ENCODE results near the gene ELMO3.

The ELMO3 gene

GRCh38 chr16:67158637-67159600, 40.0 kb upstream of the ELMO3 start:
- Histone ChIP-seq H3K4me2 (ENCODE audit: low read length) (peak overlapping the region; percentile 55), H2BK5ac (ENCODE audit: low read length) (no peak overlapping the region), H3K36me3 (ENCODE audit: control insufficient read depth, insufficient read depth, low read length) (no peaks in the 10 kb centered on the region), H3K23ac (ENCODE audit: low read length) (no peak overlapping the region), H4K8ac (ENCODE audit: low read depth, low read length) (no peak overlapping the region), H3K9ac (ENCODE audit: low read length) (peak overlapping the region; percentile 65), H3K27ac (ENCODE audit: low read depth, low read length) (no peak overlapping the region), H4K5ac (ENCODE audit: low read length) (no peak overlapping the region), H2AK5ac (ENCODE audit: low read length) (no peak overlapping the region), H2BK120ac (ENCODE audit: low read depth, low read length) (no peak overlapping the region), H2BK15ac (replicated peaks; ENCODE audit: low read depth) (no peak overlapping the region), H3K79me1 (ENCODE audit: low read length) (no peaks in the 10 kb centered on the region), H3K4me3 (ENCODE audit: low read length) (peak overlapping the region; percentile 37), H3K4ac (ENCODE audit: low read depth, low read length) (no peak overlapping the region), H3K56ac (ENCODE audit: low read length) (peak overlapping the region; percentile 80), H3K27me3 (ENCODE audit: insufficient read depth, low read length, poor library complexity) (peaks cover 61% of the 10 kb centered on the region), H3K4me1 (ENCODE audit: control insufficient read depth, low read depth, low read length) (no peaks in the 10 kb centered on the region), H3K18ac (ENCODE audit: low read length) (no peak overlapping the region), H3K79me2 (ENCODE audit: control insufficient read depth, insufficient read depth, low read length) (no peaks in the 10 kb centered on the region)
- no CpG with 5 or more reads among the region's 34 CpGs for WGBS (ENCODE audit: extremely low coverage, insufficient coverage, low lambda C conversion rate)
- DNase-seq = peak; percentile 32

- no peak overlapping the region for H4K5ac ChIP-seq (ENCODE audit: low read length)
- no peak overlapping the region for H2BK15ac ChIP-seq (replicated peaks; ENCODE audit: low read depth)
- no peak overlapping the region for H4K8ac ChIP-seq (ENCODE audit: low read depth, low read length)
- H3K56ac ChIP-seq (ENCODE audit: low read length) = no peak overlapping the region
- no peaks in the 10 kb centered on the region for H3K4me1 ChIP-seq (ENCODE audit: control insufficient read depth, low read depth, low read length)
- no peak overlapping the region for H3K4ac ChIP-seq (ENCODE audit: low read depth, low read length)
- WGBS (ENCODE audit: extremely low coverage, insufficient coverage, low lambda C conversion rate) = no CpG with 5 or more reads among the region's 25 CpGs
- peak; percentile 34 for DNase-seq
- H3K79me2 ChIP-seq (ENCODE audit: control insufficient read depth, insufficient read depth, low read length) = no peaks in the 10 kb centered on the region
- no peak overlapping the region for H3K9ac ChIP-seq (ENCODE audit: low read length)
- no peak overlapping the region for H3K18ac ChIP-seq (ENCODE audit: low read length)
- no peak overlapping the region for H3K4me2 ChIP-seq (ENCODE audit: low read length)
- no peak overlapping the region for H3K27ac ChIP-seq (ENCODE audit: low read depth, low read length)
- H3K27me3 ChIP-seq (ENCODE audit: insufficient read depth, low read length, poor library complexity) = peaks cover 65% of the 10 kb centered on the region
- no peak overlapping the region for H3K23ac ChIP-seq (ENCODE audit: low read length)
- H2AK5ac ChIP-seq (ENCODE audit: low read length) = no peak overlapping the region
- H2BK5ac ChIP-seq (ENCODE audit: low read length) = no peak overlapping the region
- no peaks in the 10 kb centered on the region for H3K36me3 ChIP-seq (ENCODE audit: control insufficient read depth, insufficient read depth, low read length)
- no peak overlapping the region for H3K4me3 ChIP-seq (ENCODE audit: low read length)
- no peak overlapping the region for H2BK120ac ChIP-seq (ENCODE audit: low read depth, low read length)
- no peaks in the 10 kb centered on the region for H3K79me1 ChIP-seq (ENCODE audit: low read length)
These were observed 37.3 kb upstream of the ELMO3 start for GRCh38 chr16:67161595-67162058.

- no CpG with 5 or more reads among the region's 44 CpGs for WGBS (ENCODE audit: extremely low coverage, insufficient coverage, low lambda C conversion rate)
- H4K8ac ChIP-seq (ENCODE audit: low read depth, low read length) = no peak overlapping the region
These were observed 36.3 kb upstream of the ELMO3 start for GRCh38 chr16:67162506-67163163.

GRCh38 chr16:67163164-67163998, 35.5 kb upstream of the ELMO3 start:
- no peak overlapping the region for H3K4me3 ChIP-seq (ENCODE audit: low read length)
- DNase-seq = peak; percentile 60
- H4K8ac ChIP-seq (ENCODE audit: low read depth, low read length) = no peak overlapping the region
- WGBS (ENCODE audit: extremely low coverage, insufficient coverage, low lambda C conversion rate) = no CpG with 5 or more reads among the region's 99 CpGs
- no peak overlapping the region for H2BK120ac ChIP-seq (ENCODE audit: low read depth, low read length)
- no peaks in the 10 kb centered on the region for H3K36me3 ChIP-seq (ENCODE audit: control insufficient read depth, insufficient read depth, low read length)
- H3K18ac ChIP-seq (ENCODE audit: low read length) = no peak overlapping the region
- H3K23ac ChIP-seq (ENCODE audit: low read length) = peak overlapping the region; percentile 45
- no peaks in the 10 kb centered on the region for H3K79me1 ChIP-seq (ENCODE audit: low read length)
- no peak overlapping the region for H3K4ac ChIP-seq (ENCODE audit: low read depth, low read length)
- H3K27me3 ChIP-seq (ENCODE audit: insufficient read depth, low read length, poor library complexity) = peaks cover 66% of the 10 kb centered on the region
- no peak overlapping the region for H2BK5ac ChIP-seq (ENCODE audit: low read length)
- no peaks in the 10 kb centered on the region for H3K79me2 ChIP-seq (ENCODE audit: control insufficient read depth, insufficient read depth, low read length)
- no peak overlapping the region for H2AK5ac ChIP-seq (ENCODE audit: low read length)
- no peaks in the 10 kb centered on the region for H3K4me1 ChIP-seq (ENCODE audit: control insufficient read depth, low read depth, low read length)
- no peak overlapping the region for H4K5ac ChIP-seq (ENCODE audit: low read length)
- H3K4me2 ChIP-seq (ENCODE audit: low read length) = peak overlapping the region; percentile 78
- H3K27ac ChIP-seq (ENCODE audit: low read depth, low read length) = no peak overlapping the region
- peak overlapping the region; percentile 32 for H3K9ac ChIP-seq (ENCODE audit: low read length)
- no peak overlapping the region for H2BK15ac ChIP-seq (replicated peaks; ENCODE audit: low read depth)
- H3K56ac ChIP-seq (ENCODE audit: low read length) = peak overlapping the region; percentile 70

More at GRCh38 chr16:67162506-67163163, 36.3 kb upstream of the ELMO3 start:
- Histone ChIP-seq H3K18ac (ENCODE audit: low read length) (no peak overlapping the region), H3K4ac (ENCODE audit: low read depth, low read length) (no peak overlapping the region), H2AK5ac (ENCODE audit: low read length) (no peak overlapping the region), H4K5ac (ENCODE audit: low read length) (no peak overlapping the region), H3K4me3 (ENCODE audit: low read length) (no peak overlapping the region), H3K27ac (ENCODE audit: low read depth, low read length) (no peak overlapping the region), H3K79me1 (ENCODE audit: low read length) (no peaks in the 10 kb centered on the region), H3K36me3 (ENCODE audit: control insufficient read depth, insufficient read depth, low read length) (no peaks in the 10 kb centered on the region), H3K23ac (ENCODE audit: low read length) (no peak overlapping the region), H2BK15ac (replicated peaks; ENCODE audit: low read depth) (no peak overlapping the region), H3K79me2 (ENCODE audit: control insufficient read depth, insufficient read depth, low read length) (no peaks in the 10 kb centered on the region), H3K4me2 (ENCODE audit: low read length) (peak overlapping the region; percentile 78), H3K56ac (ENCODE audit: low read length) (peak overlapping the region; percentile 70), H3K27me3 (ENCODE audit: insufficient read depth, low read length, poor library complexity) (peaks cover 65% of the 10 kb centered on the region), H2BK5ac (ENCODE audit: low read length) (no peak overlapping the region), H2BK120ac (ENCODE audit: low read depth, low read length) (no peak overlapping the region), H3K9ac (ENCODE audit: low read length) (peak overlapping the region; percentile 32), H3K4me1 (ENCODE audit: control insufficient read depth, low read depth, low read length) (no peaks in the 10 kb centered on the region)
- DNase-seq = peak; percentile 26

- no CpG with 5 or more reads among the region's 34 CpGs for WGBS (ENCODE audit: extremely low coverage, insufficient coverage, low lambda C conversion rate)
- H3K79me2 ChIP-seq (ENCODE audit: control insufficient read depth, insufficient read depth, low read length) = no peaks in the 10 kb centered on the region
- no peak overlapping the region for H3K23ac ChIP-seq (ENCODE audit: low read length)
- H4K8ac ChIP-seq (ENCODE audit: low read depth, low read length) = no peak overlapping the region
- no peak for DNase-seq
- peaks cover 69% of the 10 kb centered on the region for H3K27me3 ChIP-seq (ENCODE audit: insufficient read depth, low read length, poor library complexity)
- H3K27ac ChIP-seq (ENCODE audit: low read depth, low read length) = no peak overlapping the region
- H3K4me2 ChIP-seq (ENCODE audit: low read length) = no peak overlapping the region
- H3K79me1 ChIP-seq (ENCODE audit: low read length) = no peaks in the 10 kb centered on the region
- H2BK120ac ChIP-seq (ENCODE audit: low read depth, low read length) = no peak overlapping the region
- H2AK5ac ChIP-seq (ENCODE audit: low read length) = no peak overlapping the region
- no peak overlapping the region for H2BK5ac ChIP-seq (ENCODE audit: low read length)
- no peak overlapping the region for H3K4ac ChIP-seq (ENCODE audit: low read depth, low read length)
- H3K36me3 ChIP-seq (ENCODE audit: control insufficient read depth, insufficient read depth, low read length) = no peaks in the 10 kb centered on the region
- no peak overlapping the region for H2BK15ac ChIP-seq (replicated peaks; ENCODE audit: low read depth)
- no peak overlapping the region for H4K5ac ChIP-seq (ENCODE audit: low read length)
- no peak overlapping the region for H3K4me3 ChIP-seq (ENCODE audit: low read length)
- H3K9ac ChIP-seq (ENCODE audit: low read length) = no peak overlapping the region
- H3K56ac ChIP-seq (ENCODE audit: low read length) = no peak overlapping the region
- H3K4me1 ChIP-seq (ENCODE audit: control insufficient read depth, low read depth, low read length) = no peaks in the 10 kb centered on the region
- no peak overlapping the region for H3K18ac ChIP-seq (ENCODE audit: low read length)
These were observed 34.9 kb upstream of the ELMO3 start for GRCh38 chr16:67163999-67164558.
